DOHH2 (cell line): ENCODE data around the gene TMEM263.

Source experiments
- H3F3A ChIP-seq: fragments of 200-600 bp; sonication (generic), shearing (Covaris generic); 2 replicates; pipeline ENCODE4 v1.6.0; 2016; ENCODE audit warnings: antibody characterized with exemption, mild to moderate bottlenecking; ENCODE audit not compliant: control insufficient read depth, insufficient read depth
- H3K27ac ChIP-seq: fragments of 200-600 bp; sonication (generic); 2 replicates; pipeline ENCODE4 v1.5.1; 2014; ENCODE audit warnings: low read depth, mild to moderate bottlenecking, low read length, moderate library complexity
- H3K27me3 ChIP-seq: fragments of 200-600 bp; sonication (generic); 2 replicates; pipeline ENCODE4 v1.6.1; 2014; ENCODE audit warnings: mild to moderate bottlenecking, low read length, mixed read lengths; ENCODE audit not compliant: control insufficient read depth
- H3K36me3 ChIP-seq: fragments of 200-600 bp; sonication (generic); 2 replicates; pipeline ENCODE4 v1.6.1; 2014; ENCODE audit warnings: mild to moderate bottlenecking, low read length, moderate library complexity, mixed read lengths; ENCODE audit not compliant: control insufficient read depth
- H3K4me1 ChIP-seq: fragments of 200-600 bp; sonication (generic); 2 replicates; pipeline ENCODE4 v1.6.1; 2014; ENCODE audit warnings: mild to moderate bottlenecking, low read length, mixed read lengths; ENCODE audit not compliant: control insufficient read depth
- H3K4me2 ChIP-seq: fragments of 200-600 bp; sonication (generic); 2 replicates; pipeline ENCODE4 v1.6.0; 2014; ENCODE audit warnings: mild to moderate bottlenecking, low read length, moderate library complexity
- H3K4me3 ChIP-seq: fragments of 200-600 bp; sonication (generic); 2 replicates; pipeline ENCODE4 v1.5.1; 2014; ENCODE audit warnings: mild to moderate bottlenecking, low read length, mixed read lengths
- H3K79me2 ChIP-seq: fragments of 200-600 bp; sonication (generic); 2 replicates; pipeline ENCODE4 v1.6.1; 2014; ENCODE audit warnings: mild to moderate bottlenecking, low read length, mixed read lengths; ENCODE audit not compliant: control insufficient read depth
- H3K9me2 ChIP-seq: fragments of 200-600 bp; sonication (generic); replicated peaks from 2 replicates; pipeline ENCODE4 v1.6.1; 2014; ENCODE audit warnings: mild to moderate bottlenecking, low read length, mixed read lengths; ENCODE audit not compliant: control insufficient read depth
- H3K9me3 ChIP-seq: fragments of 200-600 bp; sonication (generic); 2 replicates; pipeline ENCODE4 v1.6.1; 2014; ENCODE audit warnings: antibody characterized with exemption, low read length, mixed read lengths; ENCODE audit not compliant: control insufficient read depth, insufficient read depth
- H4K20me1 ChIP-seq: fragments of 200-600 bp; sonication (generic); 2 replicates; pipeline ENCODE4 v1.6.0; 2014; ENCODE audit warnings: low read depth, mild to moderate bottlenecking, antibody characterized with exemption, low read length, moderate library complexity; ENCODE audit not compliant: control insufficient read depth, insufficient read depth
- EZH2phosphoT487 ChIP-seq: fragments of 200-600 bp; sonication (generic); IDR thresholded peaks from 2 replicates; pipeline ENCODE4 v1.6.1; 2017; ENCODE audit warnings: borderline replicate concordance, mild to moderate bottlenecking, antibody characterized with exemption, low read length, moderate library complexity, mixed read lengths
- TF ChIP-seq, protein P1 (sequence below): fragments of 200-600 bp; sonication (generic); IDR thresholded peaks from one replicate; pipeline ENCODE4 v1.5.1; 2014; ENCODE audit warnings: antibody characterized with exemption, mild to moderate bottlenecking, low read depth, low read length; ENCODE audit not compliant: poor library complexity, severe bottlenecking

TMEM263 gene

DNA sequence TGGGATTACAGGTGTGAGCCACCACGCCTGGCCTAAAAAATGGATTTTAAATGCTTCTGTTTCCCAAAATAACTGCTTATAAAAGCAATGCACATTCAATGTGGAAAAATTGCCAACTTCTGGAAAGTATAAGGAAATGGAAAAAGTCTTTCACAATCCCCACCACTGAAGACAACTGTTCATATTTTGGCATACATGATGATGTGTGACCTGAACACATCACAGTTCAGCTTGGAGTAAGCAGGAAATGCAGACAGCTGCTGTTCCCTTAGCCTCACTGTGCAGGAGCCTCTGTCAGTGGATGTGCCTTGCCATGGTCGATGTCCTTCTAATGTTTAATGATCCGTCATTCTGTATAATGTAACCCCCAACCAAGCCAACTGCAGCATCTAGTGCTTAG is 26.1 kb downstream of the TMEM263 start:
- Histone ChIP-seq H3K4me2 (no peak overlapping the region), H3K4me1 (peaks cover 9% of the 10 kb centered on the region), H3K9me2 (no peaks in the 10 kb centered on the region), H3K27ac (no peak overlapping the region), H4K20me1 (no peaks in the 10 kb centered on the region), H3F3A (no peaks in the 10 kb centered on the region), H3K27me3 (no peaks in the 10 kb centered on the region), H3K36me3 (peaks cover 17% of the 10 kb centered on the region), H3K4me3 (no peak overlapping the region), H3K9me3 (no peaks in the 10 kb centered on the region), H3K79me2 (peaks cover 13% of the 10 kb centered on the region)
- TF ChIP-seq, protein P1, sequence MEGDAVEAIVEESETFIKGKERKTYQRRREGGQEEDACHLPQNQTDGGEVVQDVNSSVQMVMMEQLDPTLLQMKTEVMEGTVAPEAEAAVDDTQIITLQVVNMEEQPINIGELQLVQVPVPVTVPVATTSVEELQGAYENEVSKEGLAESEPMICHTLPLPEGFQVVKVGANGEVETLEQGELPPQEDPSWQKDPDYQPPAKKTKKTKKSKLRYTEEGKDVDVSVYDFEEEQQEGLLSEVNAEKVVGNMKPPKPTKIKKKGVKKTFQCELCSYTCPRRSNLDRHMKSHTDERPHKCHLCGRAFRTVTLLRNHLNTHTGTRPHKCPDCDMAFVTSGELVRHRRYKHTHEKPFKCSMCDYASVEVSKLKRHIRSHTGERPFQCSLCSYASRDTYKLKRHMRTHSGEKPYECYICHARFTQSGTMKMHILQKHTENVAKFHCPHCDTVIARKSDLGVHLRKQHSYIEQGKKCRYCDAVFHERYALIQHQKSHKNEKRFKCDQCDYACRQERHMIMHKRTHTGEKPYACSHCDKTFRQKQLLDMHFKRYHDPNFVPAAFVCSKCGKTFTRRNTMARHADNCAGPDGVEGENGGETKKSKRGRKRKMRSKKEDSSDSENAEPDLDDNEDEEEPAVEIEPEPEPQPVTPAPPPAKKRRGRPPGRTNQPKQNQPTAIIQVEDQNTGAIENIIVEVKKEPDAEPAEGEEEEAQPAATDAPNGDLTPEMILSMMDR, result no peak
- no peak for TF ChIP-seq EZH2phosphoT487

DNA sequence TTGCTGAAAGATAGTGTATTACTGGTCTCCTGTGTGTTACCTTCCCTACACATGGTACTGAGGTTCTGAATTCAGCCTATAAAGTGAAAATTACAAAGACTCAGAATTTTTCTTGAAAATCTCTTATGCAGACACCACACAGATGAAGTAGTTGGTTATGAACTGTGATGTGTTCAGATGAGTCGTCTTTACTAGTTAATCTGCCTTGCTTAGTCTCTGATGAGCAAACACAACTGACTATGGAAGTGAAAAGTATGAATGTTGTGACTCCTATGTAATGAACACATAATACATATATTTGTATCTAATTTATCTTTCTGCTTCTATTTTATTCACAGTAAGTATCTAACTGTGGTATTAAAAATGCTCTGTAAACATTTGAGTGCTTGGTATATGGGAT is 26.5 kb downstream of the TMEM263 start:
- no peak overlapping the region for H3K27ac ChIP-seq
- H3F3A ChIP-seq, result no peaks in the 10 kb centered on the region
- peaks cover 13% of the 10 kb centered on the region for H3K79me2 ChIP-seq
- H3K4me2 ChIP-seq, result no peak overlapping the region
- peaks cover 11% of the 10 kb centered on the region for H3K4me1 ChIP-seq
- no peaks in the 10 kb centered on the region for H4K20me1 ChIP-seq
- TF ChIP-seq EZH2phosphoT487, result no peak
- TF ChIP-seq, protein P1, result no peak
- H3K36me3 ChIP-seq, result peaks cover 17% of the 10 kb centered on the region
- H3K9me3 ChIP-seq, result no peaks in the 10 kb centered on the region
- no peak overlapping the region for H3K4me3 ChIP-seq
- H3K9me2 ChIP-seq, result no peaks in the 10 kb centered on the region
- no peaks in the 10 kb centered on the region for H3K27me3 ChIP-seq

GRCh38 chr12:106984588-106985137 is 29.0 kb downstream of the TMEM263 start:
- Histone ChIP-seq H3K36me3 (peaks cover 15% of the 10 kb centered on the region), H3K9me3 (no peaks in the 10 kb centered on the region), H3F3A (no peaks in the 10 kb centered on the region), H3K9me2 (no peaks in the 10 kb centered on the region), H3K79me2 (peaks cover 13% of the 10 kb centered on the region), H3K4me1 (peaks cover 15% of the 10 kb centered on the region), H3K27ac (no peak overlapping the region), H3K4me3 (no peak overlapping the region), H4K20me1 (no peaks in the 10 kb centered on the region), H3K27me3 (0 out of 2 replicates have a peak, but pooled peaks cover 5% of the 10 kb centered on the region), H3K4me2 (no peak overlapping the region)
- TF ChIP-seq, protein P1, result no peak
- TF ChIP-seq EZH2phosphoT487, result no peak
